ENCODE data around the gene DACT2.

Gene DACT2

DNA sequence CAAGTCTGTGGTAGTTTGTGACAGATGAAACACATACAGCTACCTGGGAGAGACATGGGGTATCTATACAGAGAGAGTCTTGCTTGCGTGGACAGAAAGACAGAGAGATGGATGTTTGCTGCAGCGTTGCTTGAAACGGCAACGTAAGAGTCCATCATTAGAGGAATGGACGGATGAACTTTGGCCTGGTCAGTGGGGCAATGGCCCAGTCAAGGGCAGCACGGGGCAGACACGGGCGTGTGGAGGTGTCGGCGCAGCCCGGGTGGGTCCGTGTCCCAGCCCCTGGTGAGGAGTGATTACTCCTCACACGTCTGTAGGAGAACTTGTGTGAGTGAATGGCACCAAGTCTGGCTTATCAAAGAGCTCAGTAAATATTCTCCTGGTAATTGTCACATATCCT is 21.9 kb downstream of the DACT2 start:
- peaks cover 6 to 14% of the 10 kb centered on the region in 2 experiments for H3K4me1 ChIP-seq (ENCODE audit: control insufficient read depth in 1 of 2, insufficient read depth in 2 of 2, low read length in 2 of 2)
- no peak overlapping the region for H4K91ac ChIP-seq (ENCODE audit: low read depth, low read length)
- H3K36me3 ChIP-seq (ENCODE audit: control insufficient read depth in 1 of 2, insufficient read depth in 2 of 2, low read length in 2 of 2): no peaks in the 10 kb centered on the region
- H3K4me3 ChIP-seq (ENCODE audit: low read depth, low read length): no peak overlapping the region
- H2BK5ac ChIP-seq (ENCODE audit: low read depth, low read length, poor library complexity): no peak overlapping the region
- no peak overlapping the region for H3K4ac ChIP-seq (ENCODE audit: low read depth, low read length)
- no peak for DNase-seq
- no peak overlapping the region for H3K4me2 ChIP-seq (ENCODE audit: low read length)
- no peaks in the 10 kb centered on the region for H3K79me2 ChIP-seq (ENCODE audit: control insufficient read depth, insufficient read depth, low read length, poor library complexity)
- H3K18ac ChIP-seq (ENCODE audit: low read length): no peak overlapping the region
- H2AK5ac ChIP-seq (ENCODE audit: low read length): no peak overlapping the region
- H4K8ac ChIP-seq (ENCODE audit: low read depth, low read length): no peak overlapping the region
- H3K14ac ChIP-seq (ENCODE audit: low read length): no peak overlapping the region
- WGBS (ENCODE audit: extremely low coverage, insufficient coverage, insufficient read length): no CpG with 5 or more reads among the region's 13 CpGs
- no peaks in the 10 kb centered on the region for H3K27me3 ChIP-seq (ENCODE audit: insufficient read depth, low read length)
- no peak overlapping the region for H4K12ac ChIP-seq (ENCODE audit: low read depth, low read length)
- no peak overlapping the region for H3K23ac ChIP-seq (ENCODE audit: low read length)
- H2AFZ ChIP-seq (ENCODE audit: insufficient read depth, low read length, poor library complexity): no peak overlapping the region
- H3K79me1 ChIP-seq (ENCODE audit: low read length): no peaks in the 10 kb centered on the region
- H2BK120ac ChIP-seq (ENCODE audit: insufficient read depth, low read length, poor library complexity): no peak overlapping the region
- H3K27ac ChIP-seq (ENCODE audit: low read depth, low read length): no peak overlapping the region
- H3K9me3 ChIP-seq (ENCODE audit: insufficient read depth, low read depth, low read length): no peaks in the 10 kb centered on the region
- H2BK12ac ChIP-seq (ENCODE audit: low read length): no peak overlapping the region
- H3K9ac ChIP-seq (ENCODE audit: low read length): no peak overlapping the region

- Histone ChIP-seq H2AFZ (ENCODE audit: insufficient read depth, low read length, poor library complexity) (no peak overlapping the region), H3K79me1 (ENCODE audit: low read length) (no peaks in the 10 kb centered on the region), H3K27me3 (ENCODE audit: insufficient read depth, low read length) (no peaks in the 10 kb centered on the region), H3K9me3 (ENCODE audit: insufficient read depth, low read depth, low read length) (no peaks in the 10 kb centered on the region), H3K79me2 (ENCODE audit: control insufficient read depth, insufficient read depth, low read length, poor library complexity) (no peaks in the 10 kb centered on the region), H2AK5ac (ENCODE audit: low read length) (no peak overlapping the region), H2BK120ac (ENCODE audit: insufficient read depth, low read length, poor library complexity) (no peak overlapping the region), H2BK5ac (ENCODE audit: low read depth, low read length, poor library complexity) (no peak overlapping the region), H2BK12ac (ENCODE audit: low read length) (no peak overlapping the region), H3K14ac (ENCODE audit: low read length) (no peak overlapping the region), H4K12ac (ENCODE audit: low read depth, low read length) (no peak overlapping the region), H3K9ac (ENCODE audit: low read length) (no peak overlapping the region), H3K4me2 (ENCODE audit: low read length) (no peak overlapping the region), H3K18ac (ENCODE audit: low read length) (no peak overlapping the region), H4K91ac (ENCODE audit: low read depth, low read length) (no peak overlapping the region), H4K8ac (ENCODE audit: low read depth, low read length) (no peak overlapping the region), H3K36me3 (ENCODE audit: control insufficient read depth in 1 of 2, insufficient read depth in 2 of 2, low read length in 2 of 2) (no peaks in the 10 kb centered on the region), H3K27ac (ENCODE audit: low read depth, low read length) (no peak overlapping the region), H3K4me3 (ENCODE audit: low read depth, low read length) (no peak overlapping the region), H3K4ac (ENCODE audit: low read depth, low read length) (no peak overlapping the region), H3K23ac (ENCODE audit: low read length) (no peak overlapping the region), H3K4me1 (ENCODE audit: control insufficient read depth in 1 of 2, insufficient read depth in 2 of 2, low read length in 2 of 2) (no peaks in the 10 kb centered on the region)
- no CpG with 5 or more reads among the region's 7 CpGs for WGBS (ENCODE audit: extremely low coverage, insufficient coverage, insufficient read length)
- no peak for DNase-seq
Observed at GRCh38 chr6:168294901-168295300, 24.7 kb downstream of the DACT2 start.

- no peak overlapping the region for H2AK5ac ChIP-seq (ENCODE audit: low read length)
Observed at GRCh38 chr6:168293636-168294530, 25.7 kb downstream of the DACT2 start.

DNA sequence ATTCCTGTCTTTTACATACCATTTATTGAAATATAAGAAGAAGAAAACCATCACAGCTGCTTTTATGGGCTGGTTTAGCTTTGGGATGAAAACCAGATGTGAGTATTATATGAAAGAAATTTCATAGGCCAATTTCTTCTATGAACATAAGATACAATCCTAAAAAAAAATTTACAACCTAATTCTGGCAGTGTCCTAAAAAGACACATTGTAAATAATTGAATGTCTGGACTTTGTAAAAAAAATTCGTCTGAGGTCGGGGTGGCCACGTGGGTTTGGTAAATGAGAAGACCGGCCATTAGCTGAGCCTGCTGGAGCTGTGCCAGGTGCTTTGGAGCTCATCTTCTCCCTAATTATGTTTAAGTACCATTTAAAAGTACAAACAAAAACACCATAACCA is 26.8 kb downstream of the DACT2 start:
- H2AFZ ChIP-seq (ENCODE audit: insufficient read depth, low read length, poor library complexity): no peak overlapping the region
- H3K27ac ChIP-seq (ENCODE audit: low read depth, low read length): no peak overlapping the region
- no peak overlapping the region for H3K9ac ChIP-seq (ENCODE audit: low read length)
- H4K8ac ChIP-seq (ENCODE audit: low read depth, low read length): no peak overlapping the region
- no peaks in the 10 kb centered on the region for H3K4me1 ChIP-seq (ENCODE audit: control insufficient read depth in 1 of 2, insufficient read depth in 2 of 2, low read length in 2 of 2)
- no peak overlapping the region for H2BK5ac ChIP-seq (ENCODE audit: low read depth, low read length, poor library complexity)
- H3K14ac ChIP-seq (ENCODE audit: low read length): no peak overlapping the region
- H3K18ac ChIP-seq (ENCODE audit: low read length): no peak overlapping the region
- no peak overlapping the region for H3K23ac ChIP-seq (ENCODE audit: low read length)
- no peak for DNase-seq
- H3K4me3 ChIP-seq (ENCODE audit: low read depth, low read length): no peak overlapping the region
- H2BK120ac ChIP-seq (ENCODE audit: insufficient read depth, low read length, poor library complexity): no peak overlapping the region
- no peak overlapping the region for H3K4me2 ChIP-seq (ENCODE audit: low read length)
- H2BK12ac ChIP-seq (ENCODE audit: low read length): no peak overlapping the region
- no peaks in the 10 kb centered on the region for H3K79me2 ChIP-seq (ENCODE audit: control insufficient read depth, insufficient read depth, low read length, poor library complexity)
- H3K9me3 ChIP-seq (ENCODE audit: insufficient read depth, low read depth, low read length): no peaks in the 10 kb centered on the region
- no peaks in the 10 kb centered on the region for H3K36me3 ChIP-seq (ENCODE audit: control insufficient read depth in 1 of 2, insufficient read depth in 2 of 2, low read length in 2 of 2)
- no peak overlapping the region for H4K12ac ChIP-seq (ENCODE audit: low read depth, low read length)
- no peaks in the 10 kb centered on the region for H3K27me3 ChIP-seq (ENCODE audit: insufficient read depth, low read length)
- no peak overlapping the region for H3K4ac ChIP-seq (ENCODE audit: low read depth, low read length)
- no CpG with 5 or more reads among the region's 4 CpGs for WGBS (ENCODE audit: extremely low coverage, insufficient coverage, insufficient read length)
- no peak overlapping the region for H2AK5ac ChIP-seq (ENCODE audit: low read length)
- H4K91ac ChIP-seq (ENCODE audit: low read depth, low read length): no peak overlapping the region
- no peaks in the 10 kb centered on the region for H3K79me1 ChIP-seq (ENCODE audit: low read length)

More at GRCh38 chr6:168293636-168294530, 25.7 kb downstream of the DACT2 start:
- H3K4ac ChIP-seq (ENCODE audit: low read depth, low read length): no peak overlapping the region
- no peak overlapping the region for H4K91ac ChIP-seq (ENCODE audit: low read depth, low read length)
- H3K79me2 ChIP-seq (ENCODE audit: control insufficient read depth, insufficient read depth, low read length, poor library complexity): no peaks in the 10 kb centered on the region
- H3K36me3 ChIP-seq (ENCODE audit: control insufficient read depth in 1 of 2, insufficient read depth in 2 of 2, low read length in 2 of 2): no peaks in the 10 kb centered on the region
- no peak overlapping the region for H3K9ac ChIP-seq (ENCODE audit: low read length)
- no peaks in the 10 kb centered on the region for H3K9me3 ChIP-seq (ENCODE audit: insufficient read depth, low read depth, low read length)
- no peak overlapping the region for H2BK120ac ChIP-seq (ENCODE audit: insufficient read depth, low read length, poor library complexity)
- H3K27ac ChIP-seq (ENCODE audit: low read depth, low read length): no peak overlapping the region
- H4K8ac ChIP-seq (ENCODE audit: low read depth, low read length): no peak overlapping the region
- no peak overlapping the region for H2BK12ac ChIP-seq (ENCODE audit: low read length)
- H2BK5ac ChIP-seq (ENCODE audit: low read depth, low read length, poor library complexity): no peak overlapping the region
- H3K27me3 ChIP-seq (ENCODE audit: insufficient read depth, low read length): no peaks in the 10 kb centered on the region
- no CpG with 5 or more reads among the region's 26 CpGs for WGBS (ENCODE audit: extremely low coverage, insufficient coverage, insufficient read length)
- H2AFZ ChIP-seq (ENCODE audit: insufficient read depth, low read length, poor library complexity): no peak overlapping the region
- H3K79me1 ChIP-seq (ENCODE audit: low read length): no peaks in the 10 kb centered on the region
- no peak overlapping the region for H3K4me3 ChIP-seq (ENCODE audit: low read depth, low read length)
- no peaks in the 10 kb centered on the region for H3K4me1 ChIP-seq (ENCODE audit: control insufficient read depth in 1 of 2, insufficient read depth in 2 of 2, low read length in 2 of 2)
- H3K4me2 ChIP-seq (ENCODE audit: low read length): no peak overlapping the region
- H3K18ac ChIP-seq (ENCODE audit: low read length): no peak overlapping the region
- H3K14ac ChIP-seq (ENCODE audit: low read length): no peak overlapping the region
- no peak overlapping the region for H4K12ac ChIP-seq (ENCODE audit: low read depth, low read length)
- H3K23ac ChIP-seq (ENCODE audit: low read length): no peak overlapping the region
- no peak for DNase-seq

All from trophoblast cell (in vitro differentiated cells and primary cell).